Uterus (tissue), 2 donors: Measurements from ENCODE around the gene RFX8.

Experiments used
- CTCF ChIP-seq, 4 experiments: fragments of 200-600 bp in 2 of 4; fragments of 450-650 bp in 2 of 4; sonication (generic) in 2 of 4; IDR thresholded peaks; one replicate each; pipeline ENCODE4 v1.5.1; 2016 to 2019; ENCODE audit warnings: antibody characterized with exemption in 4 of 4, mild to moderate bottlenecking in 2 of 4, moderate library complexity in 1 of 4
- POLR2A ChIP-seq, 2 donors: fragments of 450-650 bp; IDR thresholded peaks; one replicate each; pipeline ENCODE4 v1.6.1; 2016; ENCODE audit warnings: antibody characterized with exemption in 2 of 2, mild to moderate bottlenecking in 1 of 2, moderate library complexity in 1 of 2

- TF ChIP-seq CTCF (IDR thresholded peaks at IDR 0.05) (no peak), POLR2A (IDR thresholded peaks at IDR 0.05) (no peak)
Observed at GRCh38 chr2:101433465-101433864, 41.4 kb downstream of the RFX8 start.
